ENCODE measurements around the gene LRRC4C. TPM values are rescaled to one million over a fixed set of nuclear protein-coding genes. Genes with fewer than 3 reads are reported as not detected.

Gene LRRC4C
- total RNA-seq, 1 donor from 2014 or later = 0.41 TPM

GRCh38 chr11:41121600-41121999 lies 337.9 kb downstream of the LRRC4C start:
- TF ChIP-seq CTCF (IDR thresholded peaks at IDR 0.05; ENCODE audit: borderline replicate concordance) = no peak
- Histone ChIP-seq H3K27ac (replicated peaks) (no peak overlapping the region), H3K36me3 (no peaks in the 10 kb centered on the region), H3K4me1 (no peaks in the 10 kb centered on the region), H3K4me3 (no peak overlapping the region), H3K9me3 (replicated peaks) (no peaks in the 10 kb centered on the region), H3K27me3 (ENCODE audit: low read depth) (no peaks in the 10 kb centered on the region)
- DNase-seq = no peak
- intact Hi-C loops (cut with micrococcal nuclease) = no loop called here

DNA sequence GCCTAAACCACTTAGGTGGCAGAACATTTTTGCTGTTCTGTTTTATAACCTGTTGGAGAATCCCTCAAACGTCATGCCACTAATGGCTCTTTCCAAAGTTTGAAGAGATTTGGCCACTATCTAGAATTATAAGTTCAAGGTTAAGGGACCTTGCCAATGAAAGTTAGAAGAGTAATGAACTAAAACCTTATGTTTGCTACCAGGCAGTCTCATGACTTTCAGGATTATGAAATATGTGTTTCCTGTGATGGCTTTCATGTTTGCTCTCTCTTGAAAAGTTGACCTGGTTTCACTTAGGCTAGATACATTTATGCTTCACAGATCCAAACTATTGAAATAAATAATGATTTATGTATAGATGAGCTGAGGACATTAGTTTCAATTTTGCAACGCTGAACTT lies 340.0 kb downstream of the LRRC4C start:
- no peaks in the 10 kb centered on the region for H3K9me3 ChIP-seq (replicated peaks)
- no peak overlapping the region for H3K4me3 ChIP-seq
- no peaks in the 10 kb centered on the region for H3K27me3 ChIP-seq (ENCODE audit: low read depth)
- H3K4me1 ChIP-seq = no peaks in the 10 kb centered on the region
- no peak for TF ChIP-seq CTCF (IDR thresholded peaks at IDR 0.05; ENCODE audit: borderline replicate concordance)
- no peaks in the 10 kb centered on the region for H3K36me3 ChIP-seq
- intact Hi-C loops (cut with micrococcal nuclease) = no loop called here
- DNase-seq = no peak
- H3K27ac ChIP-seq (replicated peaks) = no peak overlapping the region

DNA sequence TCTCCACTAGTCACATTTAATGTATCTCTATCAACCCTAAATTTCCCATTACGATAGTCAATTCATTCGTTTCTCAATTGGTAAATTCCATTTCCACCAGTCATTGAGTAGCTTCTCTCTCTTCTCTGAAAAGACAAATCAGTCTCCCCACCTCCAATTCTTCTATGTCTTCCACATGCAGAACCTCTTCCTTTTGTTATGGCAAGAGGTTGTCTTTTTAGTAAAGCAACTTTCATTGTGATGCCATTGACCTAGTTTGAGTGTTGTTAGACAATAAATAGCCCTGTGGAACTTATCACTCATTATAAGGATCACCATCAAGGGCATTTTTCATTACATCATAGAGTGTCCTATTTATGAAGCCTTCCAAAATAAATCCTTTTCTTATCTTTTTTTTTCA lies 340.9 kb downstream of the LRRC4C start:
- H3K36me3 ChIP-seq = no peaks in the 10 kb centered on the region
- H3K27me3 ChIP-seq (ENCODE audit: low read depth) = no peaks in the 10 kb centered on the region
- H3K4me1 ChIP-seq = no peaks in the 10 kb centered on the region
- no peaks in the 10 kb centered on the region for H3K9me3 ChIP-seq (replicated peaks)
- H3K4me3 ChIP-seq = no peak overlapping the region
- DNase-seq = no peak
- H3K27ac ChIP-seq (replicated peaks) = no peak overlapping the region
- intact Hi-C loops (cut with micrococcal nuclease) = no loop called here
- TF ChIP-seq CTCF (IDR thresholded peaks at IDR 0.05; ENCODE audit: borderline replicate concordance) = no peak

DNA sequence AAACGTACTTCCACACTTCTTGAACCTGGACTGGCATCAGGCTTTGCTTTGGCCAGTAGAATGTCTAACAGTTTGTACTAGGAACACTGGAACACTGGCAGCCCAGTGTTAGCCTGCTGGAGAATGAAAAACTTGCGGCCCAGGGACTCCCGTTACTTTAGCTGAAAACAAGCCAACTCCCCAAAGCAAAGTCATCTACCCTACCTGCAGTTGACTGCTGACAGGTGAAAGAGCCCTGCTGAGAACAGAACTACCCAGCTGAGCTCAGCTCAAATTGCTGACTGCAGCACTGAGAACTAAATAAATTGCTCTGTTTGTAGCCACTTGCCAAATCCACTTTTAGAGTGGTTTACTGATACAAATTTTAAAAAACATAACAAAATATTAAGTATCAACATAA lies 342.5 kb downstream of the LRRC4C start:
- Histone ChIP-seq H3K36me3 (no peaks in the 10 kb centered on the region), H3K27me3 (ENCODE audit: low read depth) (no peaks in the 10 kb centered on the region), H3K4me3 (no peak overlapping the region), H3K27ac (replicated peaks) (no peak overlapping the region), H3K9me3 (replicated peaks) (no peaks in the 10 kb centered on the region), H3K4me1 (no peaks in the 10 kb centered on the region)
- DNase-seq = no peak
- intact Hi-C loops (cut with micrococcal nuclease) = no loop called here
- TF ChIP-seq CTCF (IDR thresholded peaks at IDR 0.05; ENCODE audit: borderline replicate concordance) = no peak

- Histone ChIP-seq H3K4me1 (no peaks in the 10 kb centered on the region), H3K36me3 (no peaks in the 10 kb centered on the region), H3K9me3 (replicated peaks) (no peaks in the 10 kb centered on the region), H3K27me3 (ENCODE audit: low read depth) (no peaks in the 10 kb centered on the region), H3K4me3 (no peak overlapping the region), H3K27ac (replicated peaks) (no peak overlapping the region)
- no peak for DNase-seq
- no peak for TF ChIP-seq CTCF (IDR thresholded peaks at IDR 0.05; ENCODE audit: borderline replicate concordance)
- intact Hi-C loops (cut with micrococcal nuclease) = no loop called here
Observed at GRCh38 chr11:41115066-41115465, 344.4 kb downstream of the LRRC4C start.

GRCh38 chr11:41113160-41113559 lies 346.3 kb downstream of the LRRC4C start:
- no peak for TF ChIP-seq CTCF (IDR thresholded peaks at IDR 0.05; ENCODE audit: borderline replicate concordance)
- DNase-seq = no peak
- no peak overlapping the region for H3K27ac ChIP-seq (replicated peaks)
- no peaks in the 10 kb centered on the region for H3K4me1 ChIP-seq
- no peaks in the 10 kb centered on the region for H3K9me3 ChIP-seq (replicated peaks)
- intact Hi-C loops (cut with micrococcal nuclease) = no loop called here
- no peaks in the 10 kb centered on the region for H3K27me3 ChIP-seq (ENCODE audit: low read depth)
- H3K36me3 ChIP-seq = no peaks in the 10 kb centered on the region
- no peak overlapping the region for H3K4me3 ChIP-seq

All from left ventricle myocardium inferior (tissue), 1 donor.